K562 (cell line): ENCODE measurements around the gene HMSD. TPM values are rescaled to one million over a fixed set of nuclear protein-coding genes. Genes with fewer than 3 reads are reported as not detected.

Experiments used
- ATAC-seq: fragments of 200-7000 bp; cut with Tn5 transposase; 3 replicates; pipeline ENCODE4 v1.9.1; 2020; ENCODE audit warnings: moderate library complexity
- BruUV-seq: library from RNA; stranded (reverse); fragments of 400-500 nt; replicated peaks from 2 replicates; lab custom pipeline; 2021; lab: Mats Ljungman, UMichigan
- CTCF ChIA-PET: fragments of 300-600 bp; formaldehyde crosslinking; extraction: SDS; loops from one replicate; lab custom pipeline; 2021; ENCODE audit warnings: low intra/inter-chr PET ratio; lab: Yijun Ruan, JAX
- POLR2A ChIA-PET: fragments of 300-600, 350-650 bp; sonication (Branson Sonifier 250); formaldehyde crosslinking; extraction: SDS; loops from one replicate; lab custom pipeline; 2021; ENCODE audit warnings: antibody characterized with exemption, inconsistent platforms; lab: Yijun Ruan, JAX
- DNase-seq, 4 experiments: peaks; one replicate each; pipeline versions ENCODE4 v3.0.0 to v3.0.0-alpha.2; 2011 to 2018; ENCODE audit warnings: low spot score in 3 of 4, mixed read lengths in 3 of 4; ENCODE audit errors: extremely low read depth in 1 of 4
- FAIRE-seq: peaks from 2 replicates; lab custom pipeline; 2011; peaks lifted over from hg19 to GRCh38; lab: Jason Lieb, UNC
- H2AFZ ChIP-seq: 2 replicates; pipeline ENCODE4 v1.6.0; 2011; ENCODE audit warnings: low read depth, low read length, control low read depth, inconsistent platforms
- H3K27ac ChIP-seq: fragments of 200-600 bp; 3 replicates; pipeline ENCODE4 v1.8.0; 2011; ENCODE audit warnings: low read depth, mild to moderate bottlenecking, control low read depth, inconsistent platforms, low read length, moderate library complexity, mixed read lengths; ENCODE audit errors: extremely low read depth
- H3K27me3 ChIP-seq, 2 experiments: fragments of 300-600 bp in 1 of 2; 2 replicates in 1 of 2; 3 replicates in 1 of 2; pipeline versions ENCODE4 v1.6.0 to v1.8.0; 2011; ENCODE audit warnings: inconsistent platforms in 2 of 2, low read length in 2 of 2, mild to moderate bottlenecking in 1 of 2, mixed read lengths in 1 of 2, moderate library complexity in 1 of 2; ENCODE audit not compliant: control insufficient read depth in 2 of 2, insufficient read depth in 2 of 2
- H3K36me3 ChIP-seq: fragments of 300-600 bp; 3 replicates; pipeline ENCODE4 v1.8.0; 2011; ENCODE audit warnings: mild to moderate bottlenecking, low read length, inconsistent platforms; ENCODE audit not compliant: control insufficient read depth, insufficient read depth
- H3K4me1 ChIP-seq, 2 experiments: fragments of 200-600 bp in 1 of 2; replicated peaks in 1 of 2; 2 replicates in 1 of 2; 3 replicates in 1 of 2; pipeline versions ENCODE4 v1.5.1 to v1.8.0; 2011; ENCODE audit warnings: inconsistent platforms in 2 of 2, low read length in 2 of 2, mild to moderate bottlenecking in 1 of 2, mixed read lengths in 1 of 2, moderate library complexity in 1 of 2; ENCODE audit not compliant: control insufficient read depth in 2 of 2, insufficient read depth in 2 of 2
- H3K4me2 ChIP-seq: 2 replicates; pipeline ENCODE4 v1.6.1; 2011; ENCODE audit warnings: low read length, control low read depth, inconsistent platforms, mixed read lengths; ENCODE audit not compliant: insufficient read depth
- H3K4me3 ChIP-seq: fragments of 200-600 bp; sonication (generic), shearing (Covaris generic); 2 replicates; pipeline ENCODE4 v1.5.1; 2016; ENCODE audit warnings: control low read depth, inconsistent platforms
- H3K79me2 ChIP-seq: fragments of 200-600 bp; 3 replicates; pipeline ENCODE4 v1.8.0; 2011; ENCODE audit warnings: low read length, inconsistent platforms; ENCODE audit not compliant: control insufficient read depth, insufficient read depth
- H3K9ac ChIP-seq, 2 experiments: 2 replicates each; pipeline versions ENCODE4 v1.6.0 to v1.6.1; 2011; ENCODE audit warnings: low read depth in 2 of 2, low read length in 2 of 2, control low read depth in 1 of 2, inconsistent platforms in 1 of 2, mild to moderate bottlenecking in 1 of 2, mixed read lengths in 1 of 2; ENCODE audit not compliant: insufficient read depth in 1 of 2
- H3K9me1 ChIP-seq: one replicate; pipeline ENCODE4 v1.6.0; 2011; ENCODE audit warnings: inconsistent platforms, mild to moderate bottlenecking, low read length, moderate library complexity; ENCODE audit not compliant: control insufficient read depth, insufficient read depth
- H3K9me3 ChIP-seq: replicated peaks from 2 replicates; pipeline ENCODE4 v1.5.1; 2011; ENCODE audit warnings: low read depth, low read length, inconsistent platforms; ENCODE audit not compliant: control insufficient read depth, insufficient read depth
- H4K20me1 ChIP-seq: replicated peaks from 2 replicates; pipeline ENCODE4 v1.6.1; 2011; ENCODE audit warnings: low read length, inconsistent platforms, mixed read lengths; ENCODE audit not compliant: control insufficient read depth, insufficient read depth
- HCFC1 ChIP-seq: IDR thresholded peaks from 2 replicates; pipeline ENCODE4 v1.6.1; 2012; ENCODE audit warnings: low read depth, low read length, improper control_type of control experiment
- KLF6 ChIP-seq: fragments of 250-450 bp; sonication (Bioruptor Pico); IDR thresholded peaks from 2 replicates; pipeline ENCODE4 v1.4.0; 2020; ENCODE audit warnings: mild to moderate bottlenecking, moderate library complexity, borderline replicate concordance
- NCOR1 ChIP-seq: fragments of 450-650 bp; IDR thresholded peaks from 2 replicates; pipeline ENCODE4 v1.6.1; 2016; ENCODE audit warnings: mild to moderate bottlenecking, moderate library complexity
- NONO ChIP-seq, 2 experiments: fragments of 200-400 bp in 1 of 2; fragments of 450-650 bp in 1 of 2; formaldehyde crosslinking in 1 of 2; IDR thresholded peaks; 2 replicates each; pipeline ENCODE4 v1.6.1; 2017; ENCODE audit warnings: low read depth in 2 of 2, mild to moderate bottlenecking in 2 of 2, moderate library complexity in 2 of 2, low read length in 1 of 2
- PHF8 ChIP-seq: fragments of 200-600 bp; sonication (generic); IDR thresholded peaks from 2 replicates; pipeline ENCODE4 v1.6.1; 2012; ENCODE audit warnings: mixed run types, mild to moderate bottlenecking, inconsistent platforms, low read length, moderate library complexity, borderline replicate concordance
- POLR2AphosphoS2 ChIP-seq: IDR thresholded peaks from 2 replicates; pipeline ENCODE4 v1.6.1; 2012; ENCODE audit warnings: low read length, improper control_type of control experiment
- RB1 ChIP-seq: fragments of 450-650 bp; IDR thresholded peaks from 2 replicates; pipeline ENCODE4 v1.6.1; 2017; ENCODE audit warnings: low read depth, mild to moderate bottlenecking
- RFX1 ChIP-seq: fragments of 450-650 bp; IDR thresholded peaks from 2 replicates; pipeline ENCODE4 v1.6.1; 2016; ENCODE audit warnings: mild to moderate bottlenecking, moderate library complexity
- TFAM ChIP-seq: fragments of 250-450 bp; sonication (Bioruptor Pico); conservative IDR thresholded peaks from 2 replicates; pipeline ENCODE4 v1.5.0; 2021; ENCODE audit warnings: mild to moderate bottlenecking, moderate library complexity
- TGIF2 ChIP-seq: sonication (generic); formaldehyde crosslinking; IDR thresholded peaks from 2 replicates; pipeline ENCODE4 v1.8.1; 2022; ENCODE audit warnings: mild to moderate bottlenecking, missing genetic modification reagents, moderate library complexity
- TRIM28 ChIP-seq: fragments of 450-650 bp; IDR thresholded peaks from 2 replicates; pipeline ENCODE4 v1.6.1; 2017
- ZBTB49 ChIP-seq: sonication (generic); formaldehyde crosslinking; IDR thresholded peaks from 2 replicates; pipeline ENCODE4 v1.8.0; 2022; ENCODE audit warnings: missing genetic modification reagents, mild to moderate bottlenecking, borderline replicate concordance
- ZNF134 ChIP-seq: fragments of 250-450 bp; sonication (Bioruptor Pico); conservative IDR thresholded peaks from 2 replicates; pipeline ENCODE4 v1.4.0; 2020
- WGBS: fragments of 100-300 bp; shearing (Covaris generic); methylation state at CpG from one replicate; pipeline ENCODE4 v1.1.6; 2016; ENCODE audit warnings: low coverage, mixed read lengths; ENCODE audit not compliant: insufficient coverage; ENCODE audit errors: missing lambda C conversion rate; 5-methylcytosine and 5-hydroxymethylcytosine counted together
- in situ Hi-C: fragments of 300-500 bp; cut with MboI; formaldehyde crosslinking; loops from 4 replicates; pipeline ENCODE4 v1.15.0; 2018; ENCODE audit warnings: inconsistent platforms, mixed read lengths
- intact Hi-C: fragments of 100-400 bp; cut with micrococcal nuclease; formaldehyde crosslinking; loops from 2 replicates; pipeline ENCODE4 v1.14.2; 2022
- polyA plus RNA-seq, 8 experiments: library from polyadenylated mRNA; depleted of rRNA in 4 of 8; stranded (reverse) in 5 of 8; unstranded in 3 of 8; fragments of >200 nt; fragmentation: Nextera tagmentation in 2 of 8; fragmentation: Illumina TruSeq in 1 of 8; extraction: Ambion mirVana in 2 of 8; extraction: Trizol in 1 of 8; gene quantifications; 2 replicates each; pipeline versions ENCODE4 v1.2.1 to v1.2.3, GENCODE V29; 2011 to 2014; ENCODE audit warnings: inconsistent platforms in 1 of 8, missing spikeins in 1 of 8
- total RNA-seq, 7 experiments: library from RNA; depleted of rRNA in 6 of 7; stranded (reverse); fragments of >200 nt in 6 of 7; fragmentation: Illumina TruSeq in 2 of 7; extraction: Trizol in 2 of 7; gene quantifications; 2 replicates each; pipeline versions ENCODE4 v1.2.1 to v1.2.3, GENCODE V29; 2011 to 2021; ENCODE audit warnings: low replicate concordance in 1 of 7
- TF ChIP-seq, protein P1 (sequence below): sonication (generic); formaldehyde crosslinking; IDR thresholded peaks from 2 replicates; pipeline ENCODE4 v1.8.0; 2022; ENCODE audit warnings: mild to moderate bottlenecking, missing genetic modification reagents

Gene HMSD
- total and polyA plus RNA-seq, 9 of the 15 experiments (the other 6 are each of a cell fraction or from before 2014, with no cell fraction given), result 0.18 to 0.39 (median 0.33) TPM; not detected in 6

DNA sequence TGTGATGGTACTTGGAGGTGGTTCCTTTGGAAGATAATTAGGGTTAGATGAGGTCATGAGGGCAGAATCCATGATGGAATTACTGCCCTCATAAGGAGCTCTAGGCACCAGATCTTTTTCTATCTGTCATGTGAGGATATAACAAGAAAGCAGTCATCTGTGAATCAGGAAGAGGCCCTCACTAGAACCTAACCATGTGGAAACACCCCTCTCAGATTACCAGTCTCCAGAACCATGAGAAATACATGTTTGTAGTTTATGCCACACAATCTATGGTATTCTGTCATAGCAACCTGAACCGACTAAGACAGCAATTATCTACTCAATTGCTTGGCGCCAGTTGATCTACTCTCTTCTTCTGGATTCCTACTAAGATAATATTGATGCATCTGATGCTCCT, 43.7 kb upstream of the HMSD start (continued):
- no peak for TF ChIP-seq ZBTB49 (CRISPR knock-in tag)
- no peak for TF ChIP-seq PHF8
- TF ChIP-seq TGIF2 (CRISPR knock-in tag), result no peak

GRCh38 chr18:63906056-63906455, 43.0 kb upstream of the HMSD start:
- Histone ChIP-seq H3K79me2 (no peaks in the 10 kb centered on the region), H3K9ac (no peak overlapping the region), H3K27ac (no peak overlapping the region), H3K36me3 (no peaks in the 10 kb centered on the region), H3K9me1 (no peaks in the 10 kb centered on the region), H3K9me3 (no peaks in the 10 kb centered on the region), H3K27me3 (no peaks in the 10 kb centered on the region), H3K4me1 (no peaks in the 10 kb centered on the region), H3K4me2 (no peak overlapping the region), H2AFZ (no peak overlapping the region), H3K4me3 (no peak overlapping the region), H4K20me1 (no peaks in the 10 kb centered on the region)
- WGBS, result 0% methylated on average over 1 of the region's 1 CpG
- TF ChIP-seq POLR2AphosphoS2, result no peak
- TF ChIP-seq NONO (IDR thresholded peaks at IDR 0.05; ENCODE audit: low read depth in 2 of 2, low read length in 1 of 2), result no peak
- TF ChIP-seq TRIM28, result no peak
- TF ChIP-seq ZNF134 (CRISPR knock-in tag), result no peak
- TF ChIP-seq KLF6 (CRISPR knock-in tag), result no peak
- no peak for TF ChIP-seq RB1
- no peak for TF ChIP-seq NCOR1
- no peak for TF ChIP-seq HCFC1
- no peak for TF ChIP-seq TFAM (CRISPR knock-in tag)
- TF ChIP-seq, protein P1, sequence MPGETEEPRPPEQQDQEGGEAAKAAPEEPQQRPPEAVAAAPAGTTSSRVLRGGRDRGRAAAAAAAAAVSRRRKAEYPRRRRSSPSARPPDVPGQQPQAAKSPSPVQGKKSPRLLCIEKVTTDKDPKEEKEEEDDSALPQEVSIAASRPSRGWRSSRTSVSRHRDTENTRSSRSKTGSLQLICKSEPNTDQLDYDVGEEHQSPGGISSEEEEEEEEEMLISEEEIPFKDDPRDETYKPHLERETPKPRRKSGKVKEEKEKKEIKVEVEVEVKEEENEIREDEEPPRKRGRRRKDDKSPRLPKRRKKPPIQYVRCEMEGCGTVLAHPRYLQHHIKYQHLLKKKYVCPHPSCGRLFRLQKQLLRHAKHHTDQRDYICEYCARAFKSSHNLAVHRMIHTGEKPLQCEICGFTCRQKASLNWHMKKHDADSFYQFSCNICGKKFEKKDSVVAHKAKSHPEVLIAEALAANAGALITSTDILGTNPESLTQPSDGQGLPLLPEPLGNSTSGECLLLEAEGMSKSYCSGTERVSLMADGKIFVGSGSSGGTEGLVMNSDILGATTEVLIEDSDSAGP (CRISPR knock-in tag), result no peak
- no peak for TF ChIP-seq RFX1
- ATAC-seq (no peak), FAIRE-seq (no peak), DNase-seq (no peak)
- intact Hi-C loops (no loop called here), in situ Hi-C loops (no loop called here)
- POLR2A ChIA-PET, result no interaction called here
- no TSS peak for BruUV-seq
- CTCF ChIA-PET, result no interaction called here
